Ascending aorta (tissue), 2 donors: ENCODE measurements around the gene SCG2. TPM values are rescaled to one million over a fixed set of nuclear protein-coding genes. Genes with fewer than 3 reads are reported as not detected.

Source experiments
- DNase-seq, 2 donors: peaks; one replicate each; pipeline ENCODE4 v3.0.0-alpha.2; 2019; ENCODE audit warnings: low spot score in 2 of 2
- H3K27ac ChIP-seq, 2 donors: fragments of 200-600 bp; sonication (generic); one replicate each; pipeline ENCODE4 v1.5.1; 2016 to 2017; ENCODE audit warnings: mild to moderate bottlenecking in 1 of 2
- H3K27me3 ChIP-seq: fragments of 200-600 bp; sonication (generic); one replicate; pipeline ENCODE4 v1.5.1; 2017
- H3K36me3 ChIP-seq, 2 donors: fragments of 200-600 bp; sonication (generic); one replicate each; pipeline ENCODE4 v1.5.1; 2016
- H3K4me1 ChIP-seq, 2 donors: fragments of 200-600 bp; sonication (generic); one replicate each; pipeline ENCODE4 v1.5.1; 2016 to 2017; ENCODE audit warnings: mild to moderate bottlenecking in 1 of 2
- H3K4me3 ChIP-seq, 2 donors: fragments of 200-600 bp; sonication (generic); one replicate each; pipeline ENCODE4 v1.5.1; 2016 to 2017; ENCODE audit warnings: mild to moderate bottlenecking in 1 of 2
- H3K9me3 ChIP-seq, 2 donors: fragments of 200-600 bp; sonication (generic); one replicate each; pipeline ENCODE4 v1.5.1; 2016
- intact Hi-C: fragments of 100-400 bp; cut with DNase I; formaldehyde crosslinking; loops from one replicate; pipeline ENCODE4 v1.15.1; 2023
- total RNA-seq: library from RNA; depleted of rRNA; stranded (reverse); fragments of >200 nt; gene quantifications from one replicate; pipeline ENCODE4 v1.1.0, GENCODE V29; 2016
- TF ChIP-seq, protein P1 (sequence below), 3 experiments: fragments of 200-600 bp in 2 of 3; fragments of 450-650 bp in 1 of 3; sonication (generic) in 2 of 3; IDR thresholded peaks; one replicate each; pipeline ENCODE4 v1.5.1; 2016 to 2019; ENCODE audit warnings: antibody characterized with exemption in 3 of 3, mild to moderate bottlenecking in 1 of 3, moderate library complexity in 1 of 3

SCG2 gene
- total RNA-seq, 1 donor from 2014 or later = 0.32 TPM

DNA sequence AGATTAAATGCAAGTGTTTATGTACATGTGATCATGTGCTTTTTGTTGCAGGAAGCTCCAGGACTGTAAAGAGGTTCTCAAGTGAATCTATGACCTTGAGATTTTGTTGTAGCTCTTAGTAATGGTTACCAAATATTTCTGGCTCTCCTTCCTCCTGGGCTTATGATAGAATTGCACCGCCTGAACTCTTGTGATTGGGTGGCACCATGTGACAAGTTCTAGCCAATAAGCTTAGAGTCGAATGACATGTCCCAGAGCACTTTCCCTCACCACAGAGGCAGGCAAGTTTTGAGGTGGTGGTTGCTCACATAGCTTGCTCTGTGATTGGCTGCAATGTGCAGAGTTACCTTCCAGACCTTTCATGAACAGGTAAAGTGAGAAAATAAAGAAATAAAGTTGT lies 8.9 kb upstream of the SCG2 start:
- TF ChIP-seq, protein P1, sequence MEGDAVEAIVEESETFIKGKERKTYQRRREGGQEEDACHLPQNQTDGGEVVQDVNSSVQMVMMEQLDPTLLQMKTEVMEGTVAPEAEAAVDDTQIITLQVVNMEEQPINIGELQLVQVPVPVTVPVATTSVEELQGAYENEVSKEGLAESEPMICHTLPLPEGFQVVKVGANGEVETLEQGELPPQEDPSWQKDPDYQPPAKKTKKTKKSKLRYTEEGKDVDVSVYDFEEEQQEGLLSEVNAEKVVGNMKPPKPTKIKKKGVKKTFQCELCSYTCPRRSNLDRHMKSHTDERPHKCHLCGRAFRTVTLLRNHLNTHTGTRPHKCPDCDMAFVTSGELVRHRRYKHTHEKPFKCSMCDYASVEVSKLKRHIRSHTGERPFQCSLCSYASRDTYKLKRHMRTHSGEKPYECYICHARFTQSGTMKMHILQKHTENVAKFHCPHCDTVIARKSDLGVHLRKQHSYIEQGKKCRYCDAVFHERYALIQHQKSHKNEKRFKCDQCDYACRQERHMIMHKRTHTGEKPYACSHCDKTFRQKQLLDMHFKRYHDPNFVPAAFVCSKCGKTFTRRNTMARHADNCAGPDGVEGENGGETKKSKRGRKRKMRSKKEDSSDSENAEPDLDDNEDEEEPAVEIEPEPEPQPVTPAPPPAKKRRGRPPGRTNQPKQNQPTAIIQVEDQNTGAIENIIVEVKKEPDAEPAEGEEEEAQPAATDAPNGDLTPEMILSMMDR (IDR thresholded peaks at IDR 0.05) = no peak
- intact Hi-C loops = loop anchor here (5.0 to 10.0 kb wide), 2 partner anchors 116 to 636 kb away; no protein-coding TSS in a partner anchor
- no peak overlapping the region for H3K4me3 ChIP-seq
- H3K4me1 ChIP-seq = peaks cover 0 to 9% of the 10 kb centered on the region in 2 donors
- no peak for DNase-seq
- H3K27me3 ChIP-seq = no peaks in the 10 kb centered on the region
- no peaks in the 10 kb centered on the region for H3K9me3 ChIP-seq
- H3K36me3 ChIP-seq = no peaks in the 10 kb centered on the region
- H3K27ac ChIP-seq = no peak overlapping the region

DNA sequence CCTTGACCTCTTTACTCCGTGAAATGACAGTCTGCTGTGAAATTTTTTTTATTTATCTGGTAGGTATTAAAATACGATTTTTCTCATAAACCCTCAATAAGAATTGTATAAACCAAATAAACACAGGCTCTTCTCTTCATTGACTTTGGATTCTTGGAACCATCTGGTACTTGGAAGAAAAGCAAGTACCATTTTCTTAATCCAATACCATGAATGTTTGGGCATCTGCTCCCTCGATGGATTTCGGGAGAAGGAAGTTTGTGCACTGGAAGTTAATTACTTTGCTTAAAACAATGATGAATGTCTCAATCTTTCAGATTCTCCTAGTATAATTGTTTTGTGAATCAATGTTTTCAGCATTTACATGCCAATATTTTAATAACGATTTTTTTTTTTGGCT lies 5.3 kb upstream of the SCG2 start:
- intact Hi-C loops = no loop called here
- no peak for DNase-seq
- H3K27ac ChIP-seq = no peak overlapping the region

DNA sequence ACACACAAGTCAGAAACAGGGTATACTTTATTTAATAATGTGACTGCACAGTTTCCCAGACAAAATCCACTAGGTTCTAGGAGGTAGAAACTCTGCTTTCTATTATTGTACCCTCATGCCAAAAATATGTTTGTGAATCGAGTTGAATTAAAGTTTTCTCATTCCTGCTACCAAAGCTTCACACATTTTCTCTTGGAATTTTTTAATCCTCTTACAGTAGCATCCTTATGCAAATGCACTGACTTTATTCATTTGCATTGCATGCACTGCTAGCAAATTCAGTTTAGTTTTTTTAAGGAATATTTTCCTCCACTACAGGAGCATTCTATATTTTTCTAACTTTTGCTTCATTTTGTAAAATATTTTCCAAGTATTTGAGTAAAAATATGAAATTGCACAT lies 4.8 kb upstream of the SCG2 start:
- Histone ChIP-seq H3K27ac (no peak overlapping the region), H3K36me3 (no peaks in the 10 kb centered on the region), H3K4me1 (no peaks in the 10 kb centered on the region), H3K4me3 (no peak overlapping the region), H3K27me3 (no peaks in the 10 kb centered on the region), H3K9me3 (no peaks in the 10 kb centered on the region)
- intact Hi-C loops = no loop called here
- no peak for DNase-seq
- TF ChIP-seq, protein P1 (IDR thresholded peaks at IDR 0.05) = no peak

More for the DNA sequence above, 5.3 kb upstream of the SCG2 start:
- Histone ChIP-seq H3K4me1 (peaks cover 0 to 3% of the 10 kb centered on the region in 2 donors), H3K4me3 (no peak overlapping the region), H3K9me3 (no peaks in the 10 kb centered on the region), H3K36me3 (no peaks in the 10 kb centered on the region), H3K27me3 (no peaks in the 10 kb centered on the region)
- TF ChIP-seq, protein P1 (IDR thresholded peaks at IDR 0.05) = no peak

DNA sequence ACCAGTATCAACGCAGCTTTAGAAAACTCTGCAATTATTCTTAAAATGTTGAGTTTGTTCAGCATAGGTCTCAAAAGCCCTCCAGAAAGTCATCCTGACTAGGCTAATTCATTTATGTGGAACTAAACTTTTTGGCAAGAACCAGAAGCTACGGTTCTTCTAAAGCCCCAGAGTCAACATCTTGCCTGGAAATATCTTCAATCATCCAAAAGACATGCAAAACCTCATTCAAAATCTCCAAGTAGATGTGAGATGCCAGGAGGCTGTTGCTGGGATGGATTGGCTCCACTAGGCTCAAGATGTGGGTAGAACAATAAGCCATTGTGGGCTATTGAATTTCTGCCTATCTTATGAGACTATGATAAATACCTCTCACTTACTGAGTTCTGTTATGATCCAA lies 2.1 kb upstream of the SCG2 start:
- intact Hi-C loops = no loop called here
- TF ChIP-seq, protein P1 (IDR thresholded peaks at IDR 0.05) = no peak
- Histone ChIP-seq H3K9me3 (no peaks in the 10 kb centered on the region), H3K27ac (no peak overlapping the region), H3K36me3 (no peaks in the 10 kb centered on the region), H3K4me3 (no peak overlapping the region), H3K27me3 (no peaks in the 10 kb centered on the region), H3K4me1 (peaks cover 0 to 3% of the 10 kb centered on the region in 2 donors)
- no peak for DNase-seq

DNA sequence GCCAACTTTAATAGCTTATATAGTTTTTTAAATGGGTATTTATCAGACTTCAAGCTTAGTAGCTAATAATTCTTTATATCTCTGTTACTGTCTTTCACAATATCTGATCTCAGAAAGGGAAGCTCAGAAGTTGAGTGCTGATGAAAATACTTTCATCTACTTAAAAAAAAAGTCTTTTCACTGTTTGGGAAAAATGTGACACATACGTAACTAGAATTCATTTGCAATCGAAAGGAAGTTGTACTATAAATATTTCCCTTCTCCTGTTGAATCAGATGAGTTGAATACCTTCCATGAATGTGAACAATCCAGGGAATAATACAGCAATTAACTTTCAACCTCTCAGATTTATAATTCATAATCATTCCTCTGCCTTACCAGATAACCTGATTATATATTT lies 811 bp upstream of the SCG2 start:
- intact Hi-C loops = no loop called here
- Histone ChIP-seq H3K9me3 (no peaks in the 10 kb centered on the region), H3K36me3 (no peaks in the 10 kb centered on the region), H3K27ac (no peak overlapping the region), H3K27me3 (no peaks in the 10 kb centered on the region), H3K4me3 (no peak overlapping the region), H3K4me1 (peaks cover 0 to 3% of the 10 kb centered on the region in 2 donors)
- DNase-seq = no peak
- TF ChIP-seq, protein P1 (IDR thresholded peaks at IDR 0.05) = no peak

DNA sequence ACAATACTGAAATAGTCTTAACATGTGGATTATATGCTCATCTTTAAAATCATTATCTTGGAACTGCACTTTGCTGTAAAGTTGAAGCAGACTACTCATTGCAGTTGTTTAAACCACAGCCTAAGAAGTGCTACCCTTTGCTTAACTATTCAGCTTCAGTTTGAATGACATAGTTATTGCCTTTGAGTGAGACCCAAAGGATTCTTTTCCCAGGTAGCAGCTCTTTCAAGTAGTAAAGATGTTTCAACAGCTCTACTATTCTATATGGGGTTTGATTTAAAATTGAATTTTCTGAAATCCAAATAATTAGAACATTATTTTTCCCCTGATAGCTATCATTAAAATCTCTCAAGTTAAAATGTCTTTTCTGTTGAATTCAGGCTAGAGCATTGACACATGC lies 1.1 kb downstream of the SCG2 start:
- no peaks in the 10 kb centered on the region for H3K36me3 ChIP-seq
- intact Hi-C loops = no loop called here
- H3K27ac ChIP-seq = no peak overlapping the region
- H3K9me3 ChIP-seq = no peaks in the 10 kb centered on the region
- peaks cover 0 to 3% of the 10 kb centered on the region in 2 donors for H3K4me1 ChIP-seq
- TF ChIP-seq, protein P1 (IDR thresholded peaks at IDR 0.05) = no peak
- no peak overlapping the region for H3K4me3 ChIP-seq
- no peak for DNase-seq
- no peaks in the 10 kb centered on the region for H3K27me3 ChIP-seq
